Vagina (tissue), 2 donors: ENCODE measurements around the gene ZBTB25.

ENCODE experiments used
- POLR2A ChIP-seq, 2 donors: fragments of 450-650 bp; IDR thresholded peaks; one replicate each; pipeline ENCODE4 v1.6.1; 2017; ENCODE audit warnings: antibody characterized with exemption in 2 of 2, mild to moderate bottlenecking in 2 of 2, moderate library complexity in 2 of 2
- POLR2AphosphoS5 ChIP-seq, 2 donors: sonication (generic); formaldehyde crosslinking; IDR thresholded peaks; one replicate each; pipeline ENCODE4 v1.9.0; 2017; ENCODE audit warnings: antibody characterized with exemption in 2 of 2, mild to moderate bottlenecking in 2 of 2, low read depth in 1 of 2; ENCODE audit not compliant: insufficient read depth in 1 of 2
- TF ChIP-seq, protein P1 (sequence below), 3 experiments: fragments of 450-650 bp in 2 of 3; fragments of 200-600 bp in 1 of 3; sonication (generic) in 1 of 3; IDR thresholded peaks; one replicate each; pipeline ENCODE4 v1.5.1; 2017 to 2019; ENCODE audit warnings: antibody characterized with exemption in 3 of 3, mild to moderate bottlenecking in 2 of 3, moderate library complexity in 2 of 3

GRCh38 chr14:64474698-64475097, 28.9 kb downstream of the ZBTB25 start:
- TF ChIP-seq POLR2AphosphoS5 (IDR thresholded peaks at IDR 0.05; ENCODE audit: insufficient read depth in 1 of 2, low read depth in 1 of 2) (no peak), POLR2A (IDR thresholded peaks at IDR 0.05) (no peak)
- TF ChIP-seq, protein P1, sequence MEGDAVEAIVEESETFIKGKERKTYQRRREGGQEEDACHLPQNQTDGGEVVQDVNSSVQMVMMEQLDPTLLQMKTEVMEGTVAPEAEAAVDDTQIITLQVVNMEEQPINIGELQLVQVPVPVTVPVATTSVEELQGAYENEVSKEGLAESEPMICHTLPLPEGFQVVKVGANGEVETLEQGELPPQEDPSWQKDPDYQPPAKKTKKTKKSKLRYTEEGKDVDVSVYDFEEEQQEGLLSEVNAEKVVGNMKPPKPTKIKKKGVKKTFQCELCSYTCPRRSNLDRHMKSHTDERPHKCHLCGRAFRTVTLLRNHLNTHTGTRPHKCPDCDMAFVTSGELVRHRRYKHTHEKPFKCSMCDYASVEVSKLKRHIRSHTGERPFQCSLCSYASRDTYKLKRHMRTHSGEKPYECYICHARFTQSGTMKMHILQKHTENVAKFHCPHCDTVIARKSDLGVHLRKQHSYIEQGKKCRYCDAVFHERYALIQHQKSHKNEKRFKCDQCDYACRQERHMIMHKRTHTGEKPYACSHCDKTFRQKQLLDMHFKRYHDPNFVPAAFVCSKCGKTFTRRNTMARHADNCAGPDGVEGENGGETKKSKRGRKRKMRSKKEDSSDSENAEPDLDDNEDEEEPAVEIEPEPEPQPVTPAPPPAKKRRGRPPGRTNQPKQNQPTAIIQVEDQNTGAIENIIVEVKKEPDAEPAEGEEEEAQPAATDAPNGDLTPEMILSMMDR (IDR thresholded peaks at IDR 0.05) = no peak
